DOHH2 (cell line): Measurements from ENCODE around the gene PARP16.

Experiments
- CTCF ChIP-seq: fragments of 200-600 bp; sonication (generic); IDR thresholded peaks from one replicate; pipeline ENCODE4 v1.5.1; 2014; ENCODE audit warnings: antibody characterized with exemption, mild to moderate bottlenecking, low read depth, low read length; ENCODE audit not compliant: poor library complexity, severe bottlenecking
- EZH2phosphoT487 ChIP-seq: fragments of 200-600 bp; sonication (generic); IDR thresholded peaks from 2 replicates; pipeline ENCODE4 v1.6.1; 2017; ENCODE audit warnings: borderline replicate concordance, mild to moderate bottlenecking, antibody characterized with exemption, low read length, moderate library complexity, mixed read lengths

GRCh38 chr15:65223996-65224395 is 62.7 kb downstream of the PARP16 start:
- TF ChIP-seq CTCF (no peak), EZH2phosphoT487 (no peak)
